HG03354 (cell line): ENCODE measurements around the gene SLC8A3.

ENCODE experiments used
- ATAC-seq: cut with Tn5 transposase; IDR thresholded peaks from one replicate; pipeline ENCODE4 v1.9.1; 2021; ENCODE audit warnings: mild to moderate bottlenecking; ENCODE audit not compliant: unreplicated experiment, poor library complexity, severe bottlenecking

Gene SLC8A3

GRCh38 chr14:70033561-70033960 is 155.2 kb downstream of the SLC8A3 start:
- ATAC-seq = no peak

- no peak for ATAC-seq
Measured at GRCh38 chr14:70033116-70033515, 155.6 kb downstream of the SLC8A3 start.

- no peak for ATAC-seq
Measured at GRCh38 chr14:70032447-70032846, 156.3 kb downstream of the SLC8A3 start.

- ATAC-seq = no peak
Measured at GRCh38 chr14:70032016-70032415, 156.7 kb downstream of the SLC8A3 start.

GRCh38 chr14:70029296-70030132 is 159.2 kb downstream of the SLC8A3 start:
- no peak for ATAC-seq

GRCh38 chr14:70027785-70028428 is 160.8 kb downstream of the SLC8A3 start:
- ATAC-seq = no peak

GRCh38 chr14:70023871-70024270 is 164.9 kb downstream of the SLC8A3 start:
- ATAC-seq = no peak

GRCh38 chr14:70022771-70023445 is 165.8 kb downstream of the SLC8A3 start:
- no peak for ATAC-seq

GRCh38 chr14:70021548-70022220 is 167.1 kb downstream of the SLC8A3 start:
- ATAC-seq = no peak

- ATAC-seq = no peak
Measured at GRCh38 chr14:70020352-70021170, 168.2 kb downstream of the SLC8A3 start.

GRCh38 chr14:70019695-70020094 is 169.1 kb downstream of the SLC8A3 start:
- no peak for ATAC-seq

GRCh38 chr14:70018713-70019211 is 170.0 kb downstream of the SLC8A3 start:
- peak; percentile 73 for ATAC-seq

- ATAC-seq = no peak
Measured at GRCh38 chr14:70018230-70018629, 170.5 kb downstream of the SLC8A3 start.

- no peak for ATAC-seq
Measured at GRCh38 chr14:70014406-70015095, 174.2 kb downstream of the SLC8A3 start.

GRCh38 chr14:70013271-70013873 is 175.4 kb downstream of the SLC8A3 start:
- ATAC-seq = no peak

GRCh38 chr14:70011708-70012107 is 177.0 kb downstream of the SLC8A3 start:
- no peak for ATAC-seq

- no peak for ATAC-seq
Measured at GRCh38 chr14:70011098-70011497, 177.7 kb downstream of the SLC8A3 start.

- ATAC-seq = no peak
Measured at GRCh38 chr14:70009961-70010360, 178.8 kb downstream of the SLC8A3 start.
